Skeletal muscle satellite cell (primary cell): ENCODE measurements around the gene SLC6A8.
A peak's percentile ranks its signal among the peaks of the same experiment; 100 is the strongest.

Experiments
- H3K27me3 ChIP-seq: 2 replicates; pipeline ENCODE4 v1.7.0; 2013; ENCODE audit warnings: low read length; ENCODE audit not compliant: control insufficient read depth, insufficient read depth
- H3K36me3 ChIP-seq: 2 replicates; pipeline ENCODE4 v1.7.0; 2013; ENCODE audit warnings: mild to moderate bottlenecking, control low read depth, low read length; ENCODE audit not compliant: insufficient read depth
- H3K4me1 ChIP-seq: 2 replicates; pipeline ENCODE4 v1.7.0; 2013; ENCODE audit warnings: low read length; ENCODE audit not compliant: control insufficient read depth, insufficient read depth
- H3K4me2 ChIP-seq: 2 replicates; pipeline ENCODE4 v1.7.0; 2013; ENCODE audit warnings: mild to moderate bottlenecking, low read length
- H3K4me3 ChIP-seq: 2 replicates; pipeline ENCODE4 v1.7.0; 2013; ENCODE audit warnings: low read length
- H3K9ac ChIP-seq: 2 replicates; pipeline ENCODE4 v1.7.0; 2013; ENCODE audit warnings: mild to moderate bottlenecking, low read depth, low read length, moderate library complexity
- H3K9me3 ChIP-seq: replicated peaks from 2 replicates; pipeline ENCODE4 v1.7.0; 2013; ENCODE audit warnings: mild to moderate bottlenecking, control low read depth, low read length

Gene SLC6A8

DNA sequence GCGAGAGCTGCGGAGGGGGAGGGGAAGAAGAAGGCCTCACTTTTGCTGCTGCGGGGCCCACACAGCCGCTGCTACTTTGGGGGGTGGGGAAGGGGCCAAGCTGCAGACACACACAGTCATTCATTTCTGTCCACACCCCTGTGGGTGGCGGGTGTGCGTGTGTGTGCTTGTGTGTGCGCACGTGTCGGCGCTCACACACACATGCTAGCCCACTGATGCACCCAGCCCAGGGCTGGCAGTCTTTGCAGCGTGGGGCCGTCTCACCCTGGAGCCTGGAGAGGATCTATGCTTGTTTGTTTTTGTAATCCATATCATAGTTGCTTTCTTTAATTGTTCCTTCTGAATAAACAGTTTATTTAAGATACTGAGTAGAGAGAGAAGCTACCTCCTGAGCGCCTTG is 36.8 kb upstream of the SLC6A8 start:
- Histone ChIP-seq H3K9ac (no peak overlapping the region), H3K4me3 (no peak overlapping the region), H3K4me1 (no peaks in the 10 kb centered on the region), H3K4me2 (no peak overlapping the region), H3K36me3 (no peaks in the 10 kb centered on the region), H3K27me3 (peaks cover 21% of the 10 kb centered on the region), H3K9me3 (peaks cover 4% of the 10 kb centered on the region)

DNA sequence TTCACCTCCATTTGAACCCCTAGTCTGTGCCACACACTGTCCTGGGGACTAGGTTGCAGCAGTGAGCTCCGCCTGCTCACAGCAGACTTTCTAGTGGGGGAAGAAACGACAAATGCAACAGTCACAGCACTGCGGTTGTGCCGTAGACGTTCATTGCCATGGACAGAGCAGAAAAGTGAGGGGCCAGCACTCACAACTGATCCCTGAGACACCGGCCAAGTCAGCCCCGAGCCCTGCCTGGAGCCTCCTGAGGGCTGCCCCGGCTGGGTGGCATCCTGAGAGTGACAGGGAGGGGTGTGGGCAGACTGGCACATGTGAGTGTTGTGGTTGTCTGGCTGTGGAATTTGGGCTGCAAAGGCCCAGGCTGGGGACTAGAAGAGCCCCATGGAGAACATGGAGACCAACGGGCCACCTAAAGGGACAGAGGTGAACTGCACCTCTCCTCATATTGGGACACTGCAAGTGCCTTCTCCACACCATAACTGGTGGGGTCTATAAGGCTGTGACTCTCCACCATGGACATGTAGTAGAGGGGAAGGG is 36.1 kb upstream of the SLC6A8 start:
- H3K9ac ChIP-seq = no peak overlapping the region
- no peaks in the 10 kb centered on the region for H3K4me1 ChIP-seq
- H3K36me3 ChIP-seq = no peaks in the 10 kb centered on the region
- H3K4me2 ChIP-seq = no peak overlapping the region
- peaks cover 4% of the 10 kb centered on the region for H3K9me3 ChIP-seq
- H3K27me3 ChIP-seq = peaks cover 15% of the 10 kb centered on the region
- H3K4me3 ChIP-seq = no peak overlapping the region

DNA sequence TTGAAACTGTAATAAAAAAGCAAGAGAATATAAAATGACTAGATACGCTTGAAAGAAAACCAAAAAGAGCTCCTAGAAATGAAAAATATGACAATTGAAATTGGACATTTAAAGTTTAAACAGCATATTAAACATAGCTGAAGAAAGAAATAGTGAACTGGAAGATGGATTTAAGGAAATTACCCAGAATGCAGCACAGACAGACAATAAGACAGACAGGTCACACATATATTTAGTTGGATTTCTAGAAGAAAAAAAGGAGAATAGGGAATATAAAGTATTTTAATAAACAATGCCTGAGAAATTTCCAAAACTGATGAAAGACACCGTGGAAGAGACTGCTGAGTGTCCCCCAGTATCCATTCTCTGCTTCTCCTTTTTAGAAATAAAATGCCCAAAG is 34.2 kb upstream of the SLC6A8 start:
- H3K9ac ChIP-seq = no peak overlapping the region
- no peaks in the 10 kb centered on the region for H3K4me1 ChIP-seq
- H3K36me3 ChIP-seq = no peaks in the 10 kb centered on the region

DNA sequence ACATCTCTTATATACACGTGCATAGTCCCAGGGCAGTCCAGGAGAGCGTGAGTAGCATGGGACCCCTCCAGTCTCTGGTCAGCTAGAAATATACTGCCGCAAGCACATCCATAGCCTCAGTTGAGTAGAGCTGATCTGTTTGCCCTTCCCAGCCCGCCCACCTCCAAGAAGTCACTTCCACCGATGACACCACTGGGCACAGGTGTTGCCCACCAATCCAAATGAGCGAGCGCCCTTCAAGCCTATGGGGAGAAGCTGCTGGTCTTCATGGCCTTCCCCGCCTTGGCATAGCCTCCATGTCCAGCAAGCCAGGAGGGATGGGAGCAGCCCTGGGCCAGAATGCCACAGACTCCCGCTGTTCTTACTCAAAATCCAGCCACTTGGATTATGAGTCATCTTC is 30.6 kb upstream of the SLC6A8 start:
- peaks cover 19% of the 10 kb centered on the region for H3K27me3 ChIP-seq
- no peak overlapping the region for H3K9ac ChIP-seq

More for the DNA sequence above, 34.2 kb upstream of the SLC6A8 start:
- Histone ChIP-seq H3K4me2 (no peak overlapping the region), H3K9me3 (peaks cover 4% of the 10 kb centered on the region), H3K27me3 (peaks cover 4% of the 10 kb centered on the region), H3K4me3 (no peak overlapping the region)

DNA sequence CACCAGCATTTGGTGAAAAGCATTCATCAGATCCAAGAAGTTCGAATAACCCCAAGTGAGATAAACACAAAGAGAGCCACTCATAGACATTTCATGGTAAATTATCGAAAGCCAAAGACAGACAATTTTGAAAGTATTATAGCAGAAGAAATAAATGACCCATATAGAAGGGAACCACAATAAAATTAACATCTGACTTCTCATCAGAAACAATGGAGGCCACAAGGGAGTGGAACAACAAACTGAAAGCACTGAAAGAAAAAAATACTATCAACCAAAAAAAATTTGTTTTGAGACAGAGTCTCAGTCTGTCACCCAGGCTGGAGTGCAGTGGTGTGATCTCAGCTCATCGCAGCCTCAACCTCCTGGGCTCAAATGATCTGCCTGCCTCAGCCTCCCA is 28.5 kb upstream of the SLC6A8 start:
- Histone ChIP-seq H3K9ac (no peak overlapping the region), H3K4me2 (no peak overlapping the region), H3K4me3 (no peak overlapping the region), H3K4me1 (no peaks in the 10 kb centered on the region), H3K27me3 (peaks cover 24% of the 10 kb centered on the region), H3K9me3 (no peaks in the 10 kb centered on the region), H3K36me3 (no peaks in the 10 kb centered on the region)

More for the DNA sequence above, 30.6 kb upstream of the SLC6A8 start:
- no peak overlapping the region for H3K4me3 ChIP-seq
- no peak overlapping the region for H3K4me2 ChIP-seq
- no peaks in the 10 kb centered on the region for H3K4me1 ChIP-seq
- no peaks in the 10 kb centered on the region for H3K36me3 ChIP-seq
- H3K9me3 ChIP-seq = peaks cover 4% of the 10 kb centered on the region

DNA sequence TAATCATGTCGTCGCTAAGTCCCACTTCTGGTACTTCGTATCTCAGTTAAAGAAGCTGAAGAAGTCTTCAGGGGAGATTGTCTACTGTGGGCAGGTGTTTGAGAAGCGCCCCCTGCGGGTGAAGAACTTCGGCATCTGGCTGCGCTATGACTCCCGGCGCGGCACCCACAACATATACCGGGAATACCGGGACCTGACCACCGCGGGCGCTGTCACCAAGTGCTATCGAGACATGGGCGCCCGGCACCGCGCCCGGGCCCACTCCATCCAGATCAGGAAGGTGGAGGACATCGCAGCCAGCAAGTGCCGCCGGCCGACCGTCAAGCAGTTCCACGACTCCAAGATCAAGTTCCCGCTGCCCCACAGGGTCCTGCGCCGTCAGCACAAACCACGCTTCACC is 25.5 kb upstream of the SLC6A8 start:
- no peaks in the 10 kb centered on the region for H3K36me3 ChIP-seq
- H3K4me2 ChIP-seq = no peak overlapping the region
- H3K9me3 ChIP-seq = no peaks in the 10 kb centered on the region
- peaks cover 29% of the 10 kb centered on the region for H3K27me3 ChIP-seq
- H3K4me3 ChIP-seq = no peak overlapping the region
- H3K4me1 ChIP-seq = no peaks in the 10 kb centered on the region
- H3K9ac ChIP-seq = no peak overlapping the region

DNA sequence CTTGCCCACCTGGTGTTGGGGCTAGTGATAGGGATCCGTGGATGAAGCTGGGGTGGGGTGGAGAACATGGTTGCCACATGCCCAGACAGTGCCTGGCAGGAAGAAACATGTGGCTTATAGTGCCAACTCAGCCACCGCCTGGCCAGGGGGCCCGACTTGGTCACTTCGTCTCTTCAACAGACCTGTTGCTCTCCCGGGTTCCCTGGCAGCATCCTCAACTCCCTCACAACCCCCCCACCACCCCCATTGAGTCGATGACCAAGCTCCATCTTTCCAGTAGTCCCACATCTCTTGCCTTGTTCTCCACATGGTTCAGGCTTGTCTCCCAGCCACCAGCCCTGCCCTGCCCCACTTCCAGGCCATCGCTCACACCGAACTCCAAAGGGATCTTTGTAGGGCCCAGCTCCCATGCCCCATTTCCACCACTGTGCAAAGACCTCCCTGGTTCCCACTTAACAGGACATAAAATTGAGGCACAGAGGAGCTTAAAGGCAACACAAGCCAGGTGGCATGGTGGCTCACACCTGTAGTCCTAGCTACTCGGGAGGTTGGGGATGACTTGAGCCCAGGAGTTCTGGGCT is 21.9 kb upstream of the SLC6A8 start:
- no peaks in the 10 kb centered on the region for H3K4me1 ChIP-seq
- no peak overlapping the region for H3K4me2 ChIP-seq
- no peak overlapping the region for H3K9ac ChIP-seq
- H3K4me3 ChIP-seq = no peak overlapping the region
- no peaks in the 10 kb centered on the region for H3K9me3 ChIP-seq
- H3K27me3 ChIP-seq = peaks cover 23% of the 10 kb centered on the region
- H3K36me3 ChIP-seq = no peaks in the 10 kb centered on the region

DNA sequence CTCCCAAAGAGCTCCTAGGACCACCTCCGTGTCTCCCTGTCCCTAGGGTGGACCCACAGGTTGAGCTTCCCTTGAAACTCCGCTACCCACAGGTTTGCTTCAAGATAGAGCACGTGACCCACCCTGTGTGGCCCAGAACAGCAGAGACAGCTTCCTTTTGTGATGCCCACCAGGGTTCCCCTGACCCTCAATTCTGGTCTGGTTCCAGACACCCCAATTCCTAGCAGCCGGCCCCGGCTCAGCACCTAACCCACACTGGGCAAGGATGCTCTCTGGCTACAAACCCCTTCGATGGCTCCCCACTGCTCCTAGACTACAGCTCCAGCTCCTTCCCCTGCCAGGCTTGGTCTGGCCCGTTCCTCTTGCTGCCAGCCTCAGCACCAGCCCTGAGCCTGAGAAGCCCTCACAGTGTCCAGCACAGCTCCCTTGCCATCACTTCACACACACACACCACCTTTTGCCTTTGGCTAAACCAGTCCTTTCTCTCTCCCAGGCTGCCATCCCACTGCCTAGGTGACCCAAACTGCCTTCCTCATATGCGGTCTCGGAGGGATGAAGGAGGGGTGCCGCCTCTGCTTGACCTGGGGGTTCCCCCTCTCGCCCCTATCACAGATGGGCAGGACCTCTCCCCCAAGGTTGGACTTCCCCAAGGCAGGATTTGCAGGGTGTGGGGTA is 20.3 kb upstream of the SLC6A8 start:
- Histone ChIP-seq H3K4me3 (no peak overlapping the region), H3K36me3 (no peaks in the 10 kb centered on the region)

DNA sequence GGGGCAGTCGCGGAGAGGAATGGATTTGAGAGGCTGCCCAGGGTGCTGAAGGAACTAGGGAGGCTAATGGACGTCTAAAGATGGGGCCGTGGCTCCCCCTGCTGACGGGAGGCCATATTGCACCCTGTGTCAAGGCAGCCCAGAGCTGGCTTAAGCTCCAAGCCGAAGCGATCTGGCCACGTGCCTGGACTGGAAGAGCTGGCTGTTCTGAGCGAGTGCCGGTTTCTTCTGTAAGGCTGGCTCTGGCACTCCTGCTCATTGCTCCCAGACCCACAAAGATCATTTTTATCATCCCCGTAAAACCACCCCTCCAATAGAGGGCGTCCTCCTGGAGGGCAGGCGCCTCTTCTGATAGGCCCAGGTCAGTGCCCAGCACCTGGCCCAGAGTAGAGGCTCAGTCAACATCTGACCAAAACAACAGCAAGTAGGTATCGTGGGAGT is 19.8 kb upstream of the SLC6A8 start:
- Histone ChIP-seq H3K9ac (no peak overlapping the region), H3K9me3 (no peaks in the 10 kb centered on the region), H3K4me1 (no peaks in the 10 kb centered on the region), H3K27me3 (peaks cover 5% of the 10 kb centered on the region), H3K36me3 (no peaks in the 10 kb centered on the region), H3K4me2 (peak overlapping the region; percentile 58), H3K4me3 (no peak overlapping the region)

More for the DNA sequence above, 20.3 kb upstream of the SLC6A8 start:
- Histone ChIP-seq H3K9me3 (no peaks in the 10 kb centered on the region), H3K27me3 (peaks cover 8% of the 10 kb centered on the region), H3K9ac (no peak overlapping the region), H3K4me2 (peak overlapping the region; percentile 58), H3K4me1 (no peaks in the 10 kb centered on the region)

DNA sequence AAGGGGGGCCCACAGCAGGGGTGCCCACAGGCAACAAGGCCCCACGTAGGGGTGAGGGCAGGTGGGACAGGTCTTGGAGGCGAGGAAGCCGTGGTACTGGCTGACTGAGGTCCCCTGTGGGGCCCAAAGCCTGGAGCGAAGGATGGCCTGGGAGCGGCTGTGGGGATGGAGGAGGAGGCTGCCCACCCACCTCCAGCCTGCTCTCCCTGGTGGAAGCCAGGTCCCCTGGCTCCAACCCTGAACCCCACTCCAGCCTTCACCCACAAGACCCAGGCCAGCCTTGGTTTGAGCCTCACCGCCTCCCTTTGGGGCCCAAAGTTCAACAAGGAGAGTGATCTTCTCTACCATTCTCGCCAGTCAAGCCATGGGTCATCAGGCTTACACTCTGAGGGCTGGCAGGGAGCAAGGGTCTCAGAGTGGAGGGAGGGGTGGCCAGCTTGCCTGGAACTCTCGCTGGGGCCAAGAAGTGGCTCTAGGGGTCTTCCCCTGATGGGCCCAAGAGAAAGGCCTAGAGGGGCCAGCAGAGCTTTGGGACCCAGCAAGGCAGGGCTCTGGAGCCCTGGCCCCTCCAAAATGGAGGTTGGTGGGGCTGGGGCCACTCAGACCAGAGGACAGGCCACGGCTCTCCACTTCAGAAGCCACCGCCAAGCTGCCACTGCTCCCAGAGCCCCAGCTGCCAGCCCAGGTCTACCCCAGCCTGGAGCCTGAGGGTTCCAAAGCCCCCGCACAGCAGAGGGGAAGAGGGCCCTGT is 19.1 kb upstream of the SLC6A8 start:
- Histone ChIP-seq H3K9me3 (no peaks in the 10 kb centered on the region), H3K36me3 (no peaks in the 10 kb centered on the region), H3K4me2 (no peak overlapping the region), H3K4me1 (no peaks in the 10 kb centered on the region), H3K4me3 (no peak overlapping the region), H3K9ac (no peak overlapping the region), H3K27me3 (peaks cover 5% of the 10 kb centered on the region)

DNA sequence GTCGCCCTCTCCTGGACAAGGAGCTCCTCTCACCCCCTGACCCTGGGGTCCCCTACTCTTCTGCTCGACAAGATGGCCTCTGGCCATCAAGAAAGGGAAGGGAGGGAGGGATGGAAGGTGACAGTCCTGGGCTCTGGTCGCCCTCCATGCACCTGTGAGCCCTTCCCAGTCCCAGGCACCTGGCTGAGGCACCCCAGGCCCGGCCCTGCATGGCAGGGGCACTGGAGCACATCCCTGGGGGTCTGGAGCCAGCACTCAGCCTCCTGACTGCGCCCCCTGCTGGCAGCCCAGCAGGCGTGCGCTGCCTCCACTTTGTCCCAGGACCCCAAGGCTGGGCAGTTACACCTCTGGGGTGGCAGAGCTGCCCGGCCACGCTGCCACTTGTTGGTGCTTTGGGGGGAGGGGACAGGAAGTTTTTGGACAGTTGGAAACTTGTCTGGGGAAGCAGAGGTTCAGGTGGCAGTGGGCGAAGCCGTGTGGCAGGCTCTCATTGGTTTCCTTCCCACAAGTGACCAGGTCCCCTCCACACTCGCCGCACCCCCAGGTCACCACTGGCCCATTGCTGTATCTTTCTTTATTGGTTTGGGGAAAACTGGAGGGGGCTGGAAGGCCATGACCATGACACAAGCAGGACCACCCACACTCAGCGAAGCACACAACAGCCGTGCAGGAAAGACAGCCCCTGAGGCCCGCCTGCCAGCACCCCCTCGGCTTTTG is 18.4 kb upstream of the SLC6A8 start:
- H3K4me2 ChIP-seq = no peak overlapping the region
- H3K9ac ChIP-seq = no peak overlapping the region
- H3K9me3 ChIP-seq = no peaks in the 10 kb centered on the region
- H3K27me3 ChIP-seq = peaks cover 10% of the 10 kb centered on the region
- no peaks in the 10 kb centered on the region for H3K36me3 ChIP-seq
- no peak overlapping the region for H3K4me3 ChIP-seq
- no peaks in the 10 kb centered on the region for H3K4me1 ChIP-seq
